ENCODE data around the gene FUT4.
A peak's percentile ranks its signal among the peaks of the same experiment; 100 is the strongest.
"Not testable (repeated sequence)": the region's sequence is repeated elsewhere in the genome, so short reads cannot be mapped to it uniquely, and the experiment has no call there.

FUT4 gene, protein sequence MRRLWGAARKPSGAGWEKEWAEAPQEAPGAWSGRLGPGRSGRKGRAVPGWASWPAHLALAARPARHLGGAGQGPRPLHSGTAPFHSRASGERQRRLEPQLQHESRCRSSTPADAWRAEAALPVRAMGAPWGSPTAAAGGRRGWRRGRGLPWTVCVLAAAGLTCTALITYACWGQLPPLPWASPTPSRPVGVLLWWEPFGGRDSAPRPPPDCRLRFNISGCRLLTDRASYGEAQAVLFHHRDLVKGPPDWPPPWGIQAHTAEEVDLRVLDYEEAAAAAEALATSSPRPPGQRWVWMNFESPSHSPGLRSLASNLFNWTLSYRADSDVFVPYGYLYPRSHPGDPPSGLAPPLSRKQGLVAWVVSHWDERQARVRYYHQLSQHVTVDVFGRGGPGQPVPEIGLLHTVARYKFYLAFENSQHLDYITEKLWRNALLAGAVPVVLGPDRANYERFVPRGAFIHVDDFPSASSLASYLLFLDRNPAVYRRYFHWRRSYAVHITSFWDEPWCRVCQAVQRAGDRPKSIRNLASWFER
- 13.9 to 21.4 (median 17.8) reads per million in 4 experiments for total RNA-seq

DNA sequence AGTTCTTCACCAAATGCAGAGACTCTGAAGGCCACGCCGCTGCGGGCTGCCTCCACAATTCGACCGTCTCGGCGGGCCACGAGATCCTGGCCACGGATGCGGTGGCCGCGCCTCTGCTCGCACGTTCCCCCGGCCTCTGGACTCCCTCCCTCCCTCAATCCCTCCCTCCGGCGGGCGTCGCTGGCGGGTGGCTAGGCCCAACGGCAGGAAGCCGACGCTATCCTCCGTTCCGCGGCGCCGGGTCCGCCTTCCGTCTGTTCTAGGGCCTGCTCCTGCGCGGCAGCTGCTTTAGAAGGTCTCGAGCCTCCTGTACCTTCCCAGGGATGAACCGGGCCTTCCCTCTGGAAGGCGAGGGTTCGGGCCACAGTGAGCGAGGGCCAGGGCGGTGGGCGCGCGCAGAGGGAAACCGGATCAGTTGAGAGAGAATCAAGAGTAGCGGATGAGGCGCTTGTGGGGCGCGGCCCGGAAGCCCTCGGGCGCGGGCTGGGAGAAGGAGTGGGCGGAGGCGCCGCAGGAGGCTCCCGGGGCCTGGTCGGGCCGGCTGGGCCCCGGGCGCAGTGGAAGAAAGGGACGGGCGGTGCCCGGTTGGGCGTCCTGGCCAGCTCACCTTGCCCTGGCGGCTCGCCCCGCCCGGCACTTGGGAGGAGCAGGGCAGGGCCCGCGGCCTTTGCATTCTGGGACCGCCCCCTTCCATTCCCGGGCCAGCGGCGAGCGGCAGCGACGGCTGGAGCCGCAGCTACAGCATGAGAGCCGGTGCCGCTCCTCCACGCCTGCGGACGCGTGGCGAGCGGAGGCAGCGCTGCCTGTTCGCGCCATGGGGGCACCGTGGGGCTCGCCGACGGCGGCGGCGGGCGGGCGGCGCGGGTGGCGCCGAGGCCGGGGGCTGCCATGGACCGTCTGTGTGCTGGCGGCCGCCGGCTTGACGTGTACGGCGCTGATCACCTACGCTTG lies at the start of gene FUT4:
Gene FUT4, plus strand, starts transcription at position 227 of the 951 bp plus-strand sequence. Its CDS starts 213 bp downstream, at position 440.
- DNase-seq = peak; percentile 43

DNA sequence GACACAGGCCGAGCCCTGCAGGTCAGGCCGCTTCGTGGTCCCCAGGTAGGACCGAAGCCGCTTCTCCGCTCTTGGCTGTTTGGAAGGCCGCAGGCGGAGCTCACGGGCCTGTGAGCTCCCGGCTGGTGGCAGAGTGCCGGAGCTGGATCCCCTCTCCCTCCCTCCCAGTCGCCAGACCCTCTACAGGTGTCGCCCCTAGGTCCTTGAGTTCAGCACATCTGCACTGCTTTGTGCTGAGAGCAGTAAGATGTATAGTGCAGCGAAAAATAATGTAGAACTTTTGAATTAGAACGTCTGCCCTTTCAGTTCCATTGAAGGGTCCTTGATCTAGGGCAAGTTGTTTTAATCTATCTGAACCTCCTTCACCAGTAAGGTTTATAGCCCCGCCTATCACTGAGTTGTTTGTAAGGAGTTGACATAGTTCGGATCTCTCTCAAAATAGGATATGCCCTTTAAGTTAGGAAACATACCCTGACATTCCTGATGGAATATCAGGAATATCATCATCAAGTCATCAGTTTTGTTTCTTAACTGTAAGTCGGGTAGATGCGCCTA lies 49.5 kb upstream of the FUT4 start:
- DNase-seq = no peak

DNA sequence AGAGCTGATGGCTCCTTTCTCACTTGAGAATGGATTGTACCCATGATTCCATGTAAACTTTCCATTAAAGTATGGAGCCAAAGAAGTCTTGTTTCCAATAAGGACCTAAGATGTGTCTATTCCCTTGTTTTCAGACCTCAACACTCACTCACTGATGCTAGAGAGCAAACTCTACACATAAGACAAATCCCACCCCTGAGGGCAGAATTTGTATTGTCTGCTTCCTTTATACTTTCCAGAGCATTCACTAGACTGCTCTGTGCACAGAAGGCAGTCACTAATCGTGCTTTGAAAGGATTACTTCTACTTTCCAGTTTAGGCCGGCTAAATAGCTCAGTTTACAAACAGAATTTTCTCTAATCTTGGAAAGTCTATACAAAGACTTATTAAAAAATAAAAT lies 43.5 kb upstream of the FUT4 start:
- no peak for DNase-seq

DNA sequence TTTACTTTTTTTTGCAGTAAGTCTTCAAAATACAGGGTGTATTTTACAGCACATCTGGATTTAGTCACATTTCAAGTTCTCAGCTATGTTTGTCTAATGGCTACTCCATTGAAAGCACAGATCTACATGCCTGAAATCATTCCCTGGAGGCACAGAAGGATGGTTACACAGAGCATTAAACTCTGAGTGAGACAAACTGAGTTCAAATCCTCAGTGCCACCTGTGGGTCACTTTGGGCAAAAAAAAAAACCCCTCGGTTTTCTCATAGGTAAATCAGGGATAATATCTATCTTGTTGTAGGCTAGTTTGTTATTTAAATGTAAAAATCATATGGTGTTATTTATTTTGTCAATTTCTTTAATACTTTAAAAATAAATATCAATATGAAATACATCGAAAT lies 42.2 kb upstream of the FUT4 start:
- no peak for DNase-seq

DNA sequence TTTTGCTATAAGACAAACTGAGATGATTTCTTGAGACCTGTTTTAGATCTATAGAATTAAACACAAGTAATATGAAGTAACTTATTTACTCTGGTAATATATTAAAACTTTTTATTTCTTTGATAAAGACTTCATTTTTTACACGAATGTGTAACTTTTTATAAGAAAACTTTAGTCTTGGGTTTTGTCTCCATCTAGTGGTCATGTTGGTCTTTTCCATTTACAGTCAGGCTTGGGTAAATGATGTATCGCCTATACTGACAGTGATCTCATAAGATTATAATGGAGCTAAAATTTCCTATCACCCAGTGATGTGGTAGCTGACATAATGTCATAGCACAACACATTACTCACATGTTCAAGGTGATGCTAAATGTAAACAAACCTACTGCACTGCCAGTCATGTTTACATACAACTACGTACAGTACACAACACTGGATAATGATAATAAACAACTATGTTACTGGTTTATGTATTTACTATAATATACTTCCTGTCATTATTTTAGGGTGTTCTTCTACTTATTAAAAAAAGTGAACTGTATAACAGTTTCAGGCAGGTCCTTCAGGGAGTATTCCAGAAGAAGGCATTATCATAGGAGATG lies 38.9 kb upstream of the FUT4 start:
- no peak for DNase-seq

DNA sequence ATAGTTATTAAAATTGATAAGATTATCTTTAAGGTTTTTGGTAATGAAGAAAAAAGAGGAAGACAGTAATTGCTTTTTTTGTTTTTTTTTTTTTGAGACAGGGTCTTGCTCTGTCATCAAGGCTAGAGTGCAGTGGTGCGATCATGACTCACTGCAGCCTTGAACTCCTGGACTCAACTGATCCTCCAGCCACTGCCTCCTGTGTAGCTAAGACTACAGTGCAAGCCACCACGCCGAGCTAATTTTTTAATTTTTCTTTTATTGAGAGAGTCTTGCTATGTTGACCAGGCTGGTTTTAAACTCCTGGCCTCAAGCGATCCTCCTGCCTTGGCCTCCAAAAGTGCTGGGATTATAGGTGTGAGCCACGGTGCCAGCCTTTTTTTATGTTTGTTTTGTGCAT lies 37.2 kb upstream of the FUT4 start:
- not testable (repeated sequence) for DNase-seq

DNA sequence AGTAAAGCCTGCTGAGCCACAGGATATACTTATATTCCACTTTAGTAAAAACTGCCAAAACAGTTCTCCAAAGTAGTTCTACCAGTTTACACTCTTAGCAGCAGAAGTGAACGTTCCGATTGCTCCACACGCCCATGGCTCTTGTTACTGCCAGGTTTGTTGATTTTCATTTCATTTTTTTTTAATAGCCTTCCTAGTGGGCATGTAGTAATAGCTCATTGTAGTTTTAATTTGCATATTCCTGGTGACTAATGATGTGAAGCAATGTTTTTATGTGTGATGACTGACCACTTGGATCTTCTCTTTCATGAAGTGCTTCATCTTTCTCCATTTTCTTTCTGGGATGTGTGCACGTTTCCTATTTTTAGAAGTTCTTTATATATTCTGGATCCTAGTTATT lies 36.2 kb upstream of the FUT4 start:
- DNase-seq = no peak

DNA sequence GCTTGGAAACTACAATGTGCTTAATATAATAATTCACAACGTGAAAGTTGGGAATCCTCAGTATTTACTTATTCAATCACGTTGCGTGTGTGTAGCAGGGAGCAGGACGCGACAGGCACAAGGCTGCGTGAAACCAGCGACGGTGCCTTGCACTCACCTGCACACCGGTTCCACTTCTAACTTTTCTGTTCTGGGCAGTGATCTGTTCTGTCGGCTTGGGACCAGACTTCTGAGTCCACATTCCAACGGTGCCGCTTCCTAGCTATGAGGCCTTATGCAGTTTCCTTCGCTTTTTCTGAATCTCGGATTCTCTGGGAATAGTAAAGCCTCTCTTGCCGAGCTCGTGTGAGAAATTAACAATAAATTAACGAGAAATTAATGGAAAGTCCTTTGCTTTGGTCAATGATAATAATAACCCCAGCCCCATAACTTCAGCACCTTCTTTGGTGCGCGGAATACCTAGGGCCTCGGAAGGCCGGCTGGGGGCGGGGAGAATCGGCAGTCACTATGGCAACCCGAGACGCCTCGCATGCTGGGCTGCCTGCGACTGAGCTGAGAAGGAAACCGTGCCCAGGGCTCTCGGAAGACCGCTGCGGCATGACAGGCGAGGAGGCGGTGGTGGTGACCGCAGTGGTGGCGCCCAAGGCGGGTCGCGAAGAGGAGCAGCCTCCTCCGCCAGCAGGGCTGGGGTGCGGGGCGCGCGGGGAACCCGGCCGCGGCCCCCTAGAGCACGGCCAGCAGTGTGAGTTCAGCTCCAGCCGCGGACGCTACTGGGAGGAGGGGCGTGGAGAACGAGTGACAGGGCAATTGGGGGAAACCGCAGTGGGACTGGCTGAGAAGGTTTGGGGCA lies 31.6 kb upstream of the FUT4 start, which contains the start of gene C11orf97:
Gene C11orf97, plus strand, starts transcription at position 530 of the 850 bp plus-strand sequence. Its CDS starts 68 bp downstream, at position 598.
- peak; percentile 19 for DNase-seq

DNA sequence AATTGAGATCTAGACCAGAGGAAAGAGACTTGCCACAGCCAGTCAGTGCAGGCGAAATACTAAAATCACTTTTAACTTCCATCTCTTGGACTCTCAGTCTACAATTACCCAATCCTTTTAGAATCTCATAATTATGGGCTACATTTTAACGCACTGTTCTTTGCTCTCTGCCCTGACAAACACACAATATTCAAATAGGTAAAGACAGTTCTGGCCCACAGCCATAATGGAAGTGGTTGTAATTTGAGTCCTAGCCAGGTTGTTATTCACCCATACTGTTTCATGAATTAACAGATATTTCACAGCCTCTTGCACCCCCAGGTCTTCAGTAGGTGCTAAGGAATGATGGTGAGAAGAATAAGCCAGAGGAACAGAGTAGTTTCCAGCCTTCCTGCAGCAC lies 30.6 kb upstream of the FUT4 start:
- DNase-seq = no peak

DNA sequence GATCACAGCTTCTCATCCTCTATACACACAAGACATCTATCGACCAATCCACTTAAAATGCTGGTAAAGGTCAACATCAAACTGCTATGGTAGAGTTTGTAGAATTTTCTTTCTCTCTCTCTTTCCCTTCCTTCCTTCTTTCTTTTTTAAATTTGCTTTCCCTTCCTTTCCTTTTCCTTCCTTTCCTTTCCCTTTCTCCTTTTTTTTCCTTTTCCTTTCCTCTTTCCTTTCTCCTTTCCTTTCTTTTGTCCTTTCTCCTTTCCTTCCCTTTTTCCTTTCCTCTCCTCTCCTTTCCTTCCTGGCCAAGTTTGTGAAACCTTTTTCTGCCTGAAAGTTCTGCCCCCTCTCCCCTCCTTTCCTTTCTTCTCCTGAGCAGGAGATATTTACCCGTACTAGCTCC lies 28.3 kb upstream of the FUT4 start:
- no peak for DNase-seq

DNA sequence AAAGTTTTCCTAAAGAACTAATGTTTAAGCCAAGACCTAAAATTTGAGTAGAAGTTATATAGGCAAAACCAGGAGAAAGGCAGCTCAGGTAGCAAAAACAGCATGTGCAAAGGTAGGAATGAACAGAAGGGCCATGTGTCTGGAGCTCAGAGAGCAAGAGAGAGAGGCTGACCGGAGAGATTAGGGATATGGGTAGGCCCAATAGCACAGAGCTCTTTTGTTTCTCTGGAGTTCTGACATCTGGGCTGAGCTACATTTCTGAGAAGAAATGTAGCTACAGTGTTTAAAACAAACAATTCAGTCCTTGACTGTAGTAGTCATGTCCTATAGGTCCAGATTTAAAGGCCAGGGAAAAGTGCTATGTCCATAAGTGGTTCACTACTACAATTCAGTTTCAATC lies 27.0 kb upstream of the FUT4 start:
- DNase-seq = no peak

DNA sequence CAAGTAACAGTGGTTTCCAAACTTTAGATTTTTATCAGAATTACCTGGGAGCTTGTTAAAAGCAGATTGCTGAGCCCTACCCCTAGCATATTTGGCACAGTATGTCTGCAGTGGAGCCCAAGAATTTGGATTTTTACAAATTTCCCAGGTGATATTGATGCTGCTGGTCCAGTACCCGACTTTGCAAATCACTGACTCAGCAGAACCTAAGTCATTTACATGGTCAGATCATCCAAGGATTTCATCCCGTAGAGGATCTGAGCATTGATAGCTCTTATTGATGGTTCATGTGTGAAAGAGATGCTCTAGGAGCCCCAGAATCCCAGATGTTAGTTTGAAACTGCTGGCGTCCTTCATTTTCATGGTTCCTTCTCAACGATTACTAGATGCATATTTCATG lies 25.4 kb upstream of the FUT4 start:
- DNase-seq = no peak

DNA sequence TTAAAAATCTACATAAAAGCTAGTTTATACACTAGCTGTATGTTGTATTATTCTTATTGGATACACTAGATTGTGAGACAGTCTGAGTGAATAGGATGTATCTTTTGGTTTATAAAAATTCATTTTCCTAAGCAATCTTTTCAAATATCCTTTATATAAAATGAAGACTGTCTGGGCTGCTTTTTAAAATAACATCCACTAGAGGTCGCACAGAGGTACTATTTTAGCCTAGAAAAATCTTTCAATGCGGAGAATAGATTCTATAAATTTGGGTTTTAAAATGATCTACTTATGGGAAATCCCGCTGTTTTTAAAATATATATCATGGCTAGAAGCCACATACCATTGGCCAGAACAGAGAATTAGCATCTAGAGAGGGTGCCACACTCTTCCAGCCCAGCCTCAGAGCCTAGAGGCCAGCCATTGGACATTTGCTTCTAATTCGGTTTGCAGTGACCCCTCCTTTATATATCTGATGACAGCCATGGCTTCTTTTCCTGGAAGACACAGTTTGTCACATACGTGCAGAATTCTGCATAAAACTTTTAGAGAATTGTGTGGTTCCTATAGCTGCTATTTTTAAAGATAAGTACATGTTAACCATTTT lies 24.1 kb upstream of the FUT4 start:
- DNase-seq = no peak

DNA sequence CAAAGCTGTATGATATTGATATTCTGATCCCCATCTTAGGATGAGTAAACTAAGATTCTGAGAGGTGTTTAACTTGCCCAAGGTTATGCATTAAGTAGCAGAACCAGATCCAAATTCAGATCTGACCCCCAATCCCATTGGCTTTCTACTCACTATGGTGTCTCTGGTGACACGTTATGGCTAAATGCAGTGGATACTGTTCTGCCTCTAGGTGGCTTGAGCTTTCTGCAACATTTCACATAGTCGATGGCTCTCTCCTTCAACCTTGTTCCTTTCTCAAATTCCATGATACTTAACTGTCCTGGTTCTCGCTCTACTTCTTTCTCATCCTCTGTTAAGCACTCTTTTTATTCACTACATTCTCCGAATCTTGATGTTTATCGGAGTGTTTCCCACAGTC lies 22.0 kb upstream of the FUT4 start:
- no peak for DNase-seq

DNA sequence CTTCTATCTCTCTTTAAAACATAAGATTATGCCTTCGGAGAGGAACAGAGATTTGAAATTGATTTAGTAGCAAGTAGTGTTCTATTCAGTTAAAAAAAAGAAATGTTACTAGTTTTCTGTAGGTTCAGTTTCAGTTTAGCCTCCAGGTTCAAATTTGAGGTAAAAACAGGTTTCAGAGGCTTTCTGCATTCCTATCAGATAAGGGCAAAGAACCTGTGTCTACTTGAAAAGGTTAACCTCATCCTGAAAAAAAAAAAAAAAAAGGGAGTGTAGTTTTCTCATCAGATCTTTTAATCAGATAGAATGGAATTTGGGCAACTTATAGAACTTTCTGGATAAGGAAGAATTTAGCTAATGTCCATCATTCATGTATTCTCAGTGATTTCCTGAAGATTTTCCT lies 19.4 kb upstream of the FUT4 start:
- no peak for DNase-seq

DNA sequence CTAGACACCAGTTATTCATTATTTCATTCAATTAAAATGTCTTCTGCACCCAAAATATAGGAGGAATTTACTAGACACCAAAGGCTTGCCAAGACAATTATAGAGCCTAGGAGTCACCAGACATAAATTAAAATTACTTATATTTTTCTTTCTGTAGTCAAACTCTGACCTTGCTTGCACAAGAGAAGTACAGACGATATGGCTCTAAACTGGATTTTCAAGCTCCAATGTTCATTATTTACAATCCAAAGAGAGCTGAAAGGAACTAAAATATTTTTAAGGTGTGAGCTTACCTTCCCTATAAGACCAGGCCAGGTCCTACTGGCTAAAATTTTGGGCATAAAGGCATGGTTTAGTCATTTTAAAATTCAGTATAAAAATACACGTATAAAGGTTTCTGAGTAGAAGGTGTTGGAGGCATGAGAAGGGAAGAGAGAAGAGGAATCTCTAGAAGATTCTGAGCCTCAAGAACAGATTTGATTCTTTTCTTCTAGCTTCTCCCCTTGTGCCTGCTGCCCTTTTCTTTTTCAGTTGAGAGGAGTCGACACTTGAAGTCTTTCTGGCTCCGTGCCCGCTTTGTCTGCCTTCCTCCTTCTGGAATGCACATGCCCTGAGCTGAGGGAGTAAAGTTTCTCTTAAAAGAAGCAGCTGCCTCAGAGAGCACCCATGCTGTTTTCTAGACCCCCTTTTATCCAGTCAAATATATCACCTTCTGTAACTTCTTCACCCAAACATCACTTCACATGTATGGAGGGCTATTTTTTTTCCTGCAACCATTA lies 18.0 kb upstream of the FUT4 start:
- DNase-seq = no peak

DNA sequence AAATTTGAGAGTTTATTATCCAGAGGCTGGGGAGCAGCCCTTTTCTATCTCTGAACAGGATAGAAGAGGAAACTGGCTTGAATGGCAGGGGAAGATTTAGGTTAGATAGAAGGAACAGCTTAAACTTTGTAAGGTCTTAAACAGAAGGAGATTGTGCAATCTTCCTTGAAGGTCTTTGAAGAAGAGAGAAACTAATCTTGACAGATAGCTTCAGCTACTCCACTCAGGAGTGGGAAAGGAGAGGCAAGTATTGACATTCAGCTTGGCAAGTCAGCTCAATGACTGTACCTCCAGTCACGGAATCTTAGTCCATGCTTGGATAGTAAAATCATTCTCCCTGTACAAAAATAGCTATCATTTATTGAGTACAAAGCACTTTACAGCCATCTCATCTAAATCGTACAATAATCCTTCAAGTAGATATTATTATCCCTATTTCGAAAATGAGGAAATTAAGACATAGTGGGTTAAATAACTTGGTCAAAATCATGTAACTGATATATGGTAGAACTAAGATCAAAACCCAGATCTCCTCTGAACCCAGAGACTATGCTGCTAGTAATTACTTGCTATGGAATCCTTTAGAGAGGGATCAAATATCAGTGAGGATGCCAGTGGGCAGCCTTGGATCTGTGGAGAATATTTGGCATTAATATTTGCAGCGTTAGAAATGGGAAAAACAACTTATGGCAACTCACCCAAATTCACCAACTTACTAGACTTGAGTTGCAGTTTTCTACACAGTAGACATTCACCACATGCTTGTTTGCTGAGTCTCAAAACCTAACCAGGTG lies 16.9 kb upstream of the FUT4 start:
- no peak for DNase-seq

DNA sequence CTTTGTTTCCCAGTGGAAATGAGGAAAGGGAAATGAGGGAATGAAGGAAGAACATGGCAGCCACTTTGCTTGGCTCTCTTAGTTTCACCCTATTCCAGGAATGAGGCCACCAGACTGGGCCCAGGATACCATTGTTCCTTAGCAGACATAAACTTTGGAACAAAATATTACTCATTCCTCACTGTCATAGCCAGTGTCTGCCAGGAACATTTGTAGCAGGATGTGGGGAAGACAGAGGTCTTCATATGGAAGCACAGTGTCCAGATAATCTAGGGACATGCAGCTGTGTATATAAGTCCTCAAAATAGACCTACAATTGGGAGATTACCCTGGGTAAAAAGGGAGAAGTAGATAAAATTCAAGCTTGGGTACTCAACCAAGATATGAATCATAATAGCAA lies 15.2 kb upstream of the FUT4 start:
- DNase-seq = no peak

DNA sequence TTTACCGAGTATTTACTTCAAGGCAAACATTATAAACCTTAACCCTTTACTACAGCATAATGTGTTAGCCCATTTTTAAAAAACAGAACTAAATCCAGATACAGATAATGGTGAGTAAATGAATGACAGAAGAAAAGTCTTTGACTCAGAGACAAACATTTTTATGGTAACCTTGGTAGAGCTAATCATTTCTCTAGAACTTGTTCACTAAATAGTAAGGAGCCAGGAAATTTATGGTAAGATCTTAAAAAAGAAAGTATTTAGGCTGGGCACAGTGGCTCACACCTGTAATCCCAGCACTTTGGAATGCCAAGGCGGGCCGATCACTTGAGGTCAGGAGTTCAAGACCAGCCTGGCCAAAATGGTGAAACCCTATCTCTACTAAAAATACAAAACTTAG lies 11.5 kb upstream of the FUT4 start:
- no peak for DNase-seq

DNA sequence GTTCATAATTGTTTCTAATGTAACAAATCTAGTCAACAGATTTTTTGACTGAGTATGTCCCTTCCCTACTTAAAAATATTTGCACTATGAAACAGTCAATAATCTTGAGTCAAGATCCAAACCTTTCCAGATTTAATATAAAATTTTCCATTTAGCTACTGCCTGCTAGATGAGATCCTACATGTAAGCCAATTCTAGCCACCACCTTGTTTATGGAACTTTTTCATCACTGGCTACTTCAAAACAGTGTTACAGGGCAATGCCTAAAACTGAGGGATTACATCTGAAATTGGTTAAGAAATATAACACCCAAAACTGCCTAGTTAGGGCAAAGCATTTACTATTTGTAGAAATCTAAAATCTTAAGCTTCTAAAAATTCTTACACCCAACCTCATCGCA lies 10.5 kb upstream of the FUT4 start:
- no peak for DNase-seq
